K562 (cell line): Measurements from ENCODE around the gene MAP4K1. TPM values are rescaled to one million over a fixed set of nuclear protein-coding genes. Genes with fewer than 3 reads are reported as not detected.
A peak's percentile ranks its signal among the peaks of the same experiment; 100 is the strongest.

ENCODE experiments used
- CREB5 ChIP-seq: fragments of 250-450 bp; sonication (Bioruptor Pico); IDR thresholded peaks from 2 replicates; pipeline ENCODE4 v1.5.0; 2020; ENCODE audit warnings: mild to moderate bottlenecking
- EGR1 ChIP-seq: fragments of 450-650 bp; conservative IDR thresholded peaks from 2 replicates; pipeline ENCODE4 v1.6.1; 2017; ENCODE audit warnings: mild to moderate bottlenecking
- FOXJ2 ChIP-seq: fragments of 200-800 bp; sonication (Bioruptor generic); IDR thresholded peaks from 2 replicates; pipeline ENCODE4 v1.6.1; 2016; ENCODE audit warnings: missing genetic modification characterization, missing compliant biosample characterization
- KDM1A ChIP-seq, 2 experiments: fragments of 450-650 bp; IDR thresholded peaks; 2 replicates each; pipeline ENCODE4 v1.6.1; 2016; ENCODE audit warnings: mild to moderate bottlenecking in 2 of 2
- NCOA1 ChIP-seq: fragments of 450-650 bp; IDR thresholded peaks from 2 replicates; pipeline ENCODE4 v1.6.1; 2016; ENCODE audit warnings: low read depth
- PHF20 ChIP-seq: fragments of 450-650 bp; IDR thresholded peaks from 2 replicates; pipeline ENCODE4 v1.6.1; 2018; ENCODE audit not compliant: partially characterized antibody
- POLR2AphosphoS5 ChIP-seq: IDR thresholded peaks from 2 replicates; pipeline ENCODE4 v1.6.1; 2011; ENCODE audit warnings: mild to moderate bottlenecking, low read depth, low read length, moderate library complexity; ENCODE audit not compliant: control insufficient read depth, insufficient read depth
- RCOR1 ChIP-seq, 2 experiments: IDR thresholded peaks; 2 replicates each; pipeline ENCODE4 v1.6.1; 2012; ENCODE audit warnings: low read depth in 2 of 2, low read length in 2 of 2, borderline replicate concordance in 1 of 2, improper control_type of control experiment in 1 of 2
- TCF7 ChIP-seq: sonication (generic); IDR thresholded peaks from 2 replicates; pipeline ENCODE4 v1.6.1; 2016; ENCODE audit warnings: antibody characterized with exemption, borderline replicate concordance
- THRB ChIP-seq: fragments of 450-650 bp; formaldehyde crosslinking; conservative IDR thresholded peaks from 2 replicates; pipeline ENCODE4 v1.4.0; 2022; ENCODE audit warnings: mild to moderate bottlenecking, missing genetic modification characterization
- ZBTB43 ChIP-seq: sonication (generic); formaldehyde crosslinking; IDR thresholded peaks from 2 replicates; pipeline ENCODE4 v1.8.0; 2023; ENCODE audit warnings: mild to moderate bottlenecking, missing genetic modification reagents
- polyA plus RNA-seq, 8 experiments: library from polyadenylated mRNA; depleted of rRNA in 4 of 8; stranded (reverse) in 5 of 8; unstranded in 3 of 8; fragments of >200 nt; fragmentation: Nextera tagmentation in 2 of 8; fragmentation: Illumina TruSeq in 1 of 8; extraction: Ambion mirVana in 2 of 8; extraction: Trizol in 1 of 8; gene quantifications; 2 replicates each; pipeline versions ENCODE4 v1.2.1 to v1.2.3, GENCODE V29; 2011 to 2014; ENCODE audit warnings: inconsistent platforms in 1 of 8, missing spikeins in 1 of 8
- total RNA-seq, 7 experiments: library from RNA; depleted of rRNA in 6 of 7; stranded (reverse); fragments of >200 nt in 6 of 7; fragmentation: Illumina TruSeq in 2 of 7; extraction: Trizol in 2 of 7; gene quantifications; 2 replicates each; pipeline versions ENCODE4 v1.2.1 to v1.2.3, GENCODE V29; 2011 to 2021; ENCODE audit warnings: low replicate concordance in 1 of 7

MAP4K1 gene
- total and polyA plus RNA-seq, 9 of the 15 experiments (the other 6 are each of a cell fraction or from before 2014, with no cell fraction given): 0.14 to 3.2 (median 0.73) TPM; not detected in 1

- peak; percentile 86 to 90; a peak in 3 of 4 replicates for TF ChIP-seq KDM1A (IDR thresholded peaks at IDR 0.05)
- TF ChIP-seq PHF20: no peak
- no peak for TF ChIP-seq FOXJ2 (tag)
- 0 out of 2 replicates have a peak, but pooled peaks have one; percentile 13 for TF ChIP-seq NCOA1
- no peak for TF ChIP-seq THRB
- TF ChIP-seq POLR2AphosphoS5: no peak
- peak; percentile 85 for TF ChIP-seq EGR1
- TF ChIP-seq TCF7: 0 out of 2 replicates have a peak, but pooled peaks have one; percentile 11
- TF ChIP-seq ZBTB43 (CRISPR knock-in tag): no peak
- TF ChIP-seq CREB5 (CRISPR knock-in tag): no peak
- TF ChIP-seq RCOR1 (IDR thresholded peaks at IDR 0.05; ENCODE audit: borderline replicate concordance in 1 of 2, low read depth in 2 of 2, low read length in 2 of 2): 0 out of 4 replicates have a peak, but pooled peaks of 1 of the 2 experiments have one; percentile 10
These were observed 31.8 kb upstream of the MAP4K1 start (continued) for GRCh38 chr19:38649305-38650171.
